GM21825 (cell line): Measurements from ENCODE around the gene EGFL6.
"Not testable (repeated sequence)": the region's sequence is repeated elsewhere in the genome, so short reads cannot be mapped to it uniquely, and the experiment has no call there.

Experiments
- ATAC-seq: cut with Tn5 transposase; IDR thresholded peaks from one replicate; pipeline ENCODE4 v1.9.1; 2021; ENCODE audit warnings: mild to moderate bottlenecking, moderate library complexity; ENCODE audit not compliant: unreplicated experiment

EGFL6 gene

GRCh38 chrX:13652287-13652793 lies 82.9 kb downstream of the EGFL6 start:
- ATAC-seq: no peak

DNA sequence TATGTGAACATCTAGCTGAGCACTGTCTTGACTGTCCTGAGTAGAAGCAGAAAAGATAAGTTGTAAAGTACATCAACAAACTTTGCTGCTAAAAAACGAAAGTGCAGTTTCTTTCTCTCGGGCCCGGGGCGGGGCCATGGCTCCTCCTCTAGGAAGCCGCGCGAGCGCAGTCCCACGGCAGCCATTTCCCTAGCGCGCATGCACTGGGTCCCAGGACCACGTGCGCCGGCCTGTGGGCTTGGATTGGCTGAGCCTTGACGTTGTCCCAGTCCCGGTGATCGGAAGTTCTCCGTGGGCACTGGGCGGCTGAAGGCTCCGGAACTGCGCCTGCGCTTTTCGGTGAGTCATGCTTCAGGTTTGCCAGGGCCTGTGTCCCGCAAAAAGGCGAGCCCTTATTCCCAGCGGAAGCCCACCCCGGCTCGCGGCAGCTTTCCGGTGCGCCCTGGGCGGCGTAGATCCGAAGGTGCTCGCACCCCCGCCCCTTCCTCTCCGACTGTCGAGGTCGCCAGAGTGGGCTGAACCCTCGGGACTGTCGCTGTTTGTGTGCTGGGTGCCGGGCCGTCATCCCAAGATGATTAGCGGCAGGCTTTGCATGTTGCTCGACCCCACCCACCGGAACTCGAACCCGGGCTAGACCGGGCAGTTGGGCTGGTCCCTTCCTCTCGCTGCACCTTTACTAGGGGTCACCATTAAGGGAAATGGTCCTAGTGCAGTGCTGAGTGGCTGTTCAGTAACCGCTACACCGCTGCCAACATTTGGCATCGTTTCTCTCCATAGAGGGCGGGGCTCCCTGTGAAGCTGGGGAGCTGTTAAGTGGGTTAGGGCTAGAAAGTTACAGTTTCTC lies 83.7 kb downstream of the EGFL6 start, which contains the start of gene TCEANC:
Gene TCEANC, plus strand, starts transcription at position 292 of the 844 bp plus-strand sequence. CDS start 9,368 bp downstream, outside the sequence.
- ATAC-seq: peak; percentile 96

GRCh38 chrX:13654116-13654515 lies 84.7 kb downstream of the EGFL6 start:
- no peak for ATAC-seq

- no peak for ATAC-seq
Measured at GRCh38 chrX:13655674-13656073, 86.3 kb downstream of the EGFL6 start.

GRCh38 chrX:13658602-13659001 lies 89.2 kb downstream of the EGFL6 start:
- ATAC-seq: no peak

GRCh38 chrX:13659063-13659462 lies 89.7 kb downstream of the EGFL6 start:
- no peak for ATAC-seq

GRCh38 chrX:13661735-13662288 lies 92.4 kb downstream of the EGFL6 start:
- ATAC-seq: no peak

DNA sequence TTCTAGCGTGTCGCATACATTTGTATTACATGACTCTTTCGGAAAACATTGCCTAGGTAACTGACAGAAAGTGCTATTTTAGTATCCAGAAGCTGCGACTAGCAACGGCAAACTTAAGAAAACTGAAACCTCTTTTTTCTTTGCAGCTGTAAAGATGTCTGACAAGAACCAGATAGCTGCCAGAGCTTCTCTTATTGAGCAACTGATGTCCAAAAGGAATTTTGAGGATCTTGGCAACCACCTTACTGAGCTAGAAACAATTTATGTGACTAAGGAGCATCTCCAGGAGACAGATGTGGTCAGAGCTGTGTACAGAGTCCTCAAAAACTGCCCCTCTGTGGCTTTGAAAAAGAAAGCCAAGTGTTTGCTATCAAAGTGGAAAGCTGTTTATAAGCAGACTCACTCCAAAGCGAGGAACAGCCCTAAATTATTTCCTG lies 93.0 kb downstream of the EGFL6 start:
- no peak for ATAC-seq

DNA sequence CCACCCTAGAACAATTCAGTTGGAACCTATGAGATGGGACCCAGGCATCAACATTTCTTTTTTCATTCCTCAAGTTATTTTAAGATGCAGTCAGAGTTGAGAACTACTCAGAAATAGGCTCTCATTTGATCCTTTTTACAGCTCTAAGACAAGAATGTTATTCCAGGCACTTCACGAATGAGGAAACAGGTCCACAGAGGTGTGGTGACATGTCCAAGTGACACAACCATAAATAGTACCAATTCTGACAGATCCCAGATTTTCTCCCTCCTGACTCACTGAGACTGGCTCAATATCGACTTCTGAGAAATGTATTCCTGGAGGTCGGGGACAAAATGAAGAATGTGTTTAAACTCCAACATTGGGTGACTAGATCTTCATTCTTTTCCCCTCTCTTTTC lies 94.6 kb downstream of the EGFL6 start:
- no peak for ATAC-seq

DNA sequence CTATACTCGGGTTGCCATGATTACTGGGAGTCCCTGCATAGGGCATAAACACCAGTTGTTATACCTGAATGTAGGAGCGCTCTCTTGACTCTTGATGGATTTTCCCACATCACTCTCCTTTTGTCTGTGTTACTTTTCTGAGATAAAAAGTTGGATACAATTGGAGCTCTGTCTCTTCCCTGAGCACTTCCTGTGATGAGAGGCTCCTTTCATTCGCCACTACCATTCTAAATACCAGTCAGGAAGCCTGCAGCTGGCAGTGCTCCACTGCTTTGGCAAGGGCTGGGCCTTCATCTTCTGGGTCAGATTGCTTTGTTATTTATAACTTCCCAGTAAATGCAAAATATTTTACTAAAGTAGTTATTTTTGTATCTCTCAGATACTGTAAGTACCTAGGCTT lies 97.4 kb downstream of the EGFL6 start:
- no peak for ATAC-seq

DNA sequence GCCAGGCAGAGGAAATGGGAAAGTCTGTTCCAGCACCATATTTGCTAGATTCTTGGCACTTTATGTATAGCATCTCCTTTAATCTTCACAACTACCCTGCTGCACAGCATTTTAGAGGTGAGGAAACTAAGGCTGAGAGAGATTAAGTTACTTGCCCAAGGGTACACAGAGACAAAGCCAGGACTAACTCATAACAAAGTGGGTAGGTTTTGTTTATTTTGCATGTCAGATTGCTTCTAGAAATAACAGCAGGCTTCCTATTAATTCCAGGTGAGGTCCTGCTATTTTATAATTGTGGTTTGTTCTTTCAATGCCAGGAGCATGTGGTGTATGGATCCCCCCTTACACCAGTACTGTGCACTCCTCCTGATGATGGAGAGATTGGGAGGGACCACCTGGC lies 98.5 kb downstream of the EGFL6 start:
- no peak for ATAC-seq

- peak; percentile 83 for ATAC-seq
Measured at GRCh38 chrX:13669246-13669737, 99.9 kb downstream of the EGFL6 start.

DNA sequence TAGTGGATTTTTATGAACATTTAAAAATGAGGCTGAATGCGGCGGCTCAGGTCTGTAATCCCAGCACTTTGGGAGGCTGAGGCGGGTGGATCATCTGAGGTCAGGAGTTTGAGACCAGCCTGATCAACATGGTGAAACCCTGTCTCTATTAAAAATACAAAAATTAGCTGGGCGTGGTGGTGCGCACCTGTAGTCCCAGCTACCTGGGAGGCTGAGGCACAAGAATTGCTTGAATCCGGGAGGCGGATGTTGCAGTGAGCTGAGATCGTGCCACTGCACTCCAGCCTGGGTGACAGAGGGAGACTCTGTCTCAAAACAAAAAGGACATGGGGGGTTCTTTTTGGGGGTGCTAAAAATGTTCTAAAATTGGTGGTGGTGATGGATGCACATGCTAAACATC lies 100.4 kb downstream of the EGFL6 start:
- not testable (repeated sequence) for ATAC-seq

DNA sequence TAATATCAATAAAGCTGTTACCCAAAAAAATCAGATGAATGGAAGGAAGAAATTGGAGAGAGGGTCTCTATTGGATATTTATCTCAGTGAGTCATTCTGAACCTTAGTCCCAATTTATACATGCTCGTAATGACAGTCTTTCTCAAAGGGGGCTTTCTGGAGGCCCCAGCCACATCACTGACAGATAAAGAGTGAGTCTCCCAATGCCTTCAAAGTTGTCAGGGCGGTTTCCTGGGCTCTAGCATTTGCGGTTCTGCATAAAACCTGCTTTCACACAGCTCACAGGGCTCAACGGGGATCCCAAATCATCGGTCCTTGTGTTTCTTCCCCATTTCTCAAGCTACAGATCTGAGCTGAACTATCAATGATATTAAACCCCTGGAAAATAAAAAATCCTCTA lies 100.8 kb downstream of the EGFL6 start:
- ATAC-seq: no peak

DNA sequence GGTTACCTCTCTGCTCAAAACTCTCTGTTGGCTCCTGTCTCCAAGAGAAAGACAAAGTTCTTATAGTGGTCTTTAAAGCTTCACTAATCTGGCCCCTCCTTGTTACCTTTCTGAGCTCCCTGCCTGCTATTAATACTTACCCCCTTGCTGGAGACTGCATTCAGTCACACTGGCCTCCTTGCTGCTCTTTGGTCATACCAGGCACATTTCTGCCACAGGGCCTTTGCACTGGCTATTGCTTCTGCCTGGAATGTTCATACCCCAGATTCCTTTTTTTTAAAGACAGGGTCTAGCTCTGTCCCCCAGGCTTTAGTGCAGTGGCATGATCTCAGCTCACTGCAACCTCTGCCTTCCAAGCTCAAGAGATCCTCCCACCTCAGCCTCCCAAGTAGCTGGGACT lies 103.6 kb downstream of the EGFL6 start:
- no peak for ATAC-seq

DNA sequence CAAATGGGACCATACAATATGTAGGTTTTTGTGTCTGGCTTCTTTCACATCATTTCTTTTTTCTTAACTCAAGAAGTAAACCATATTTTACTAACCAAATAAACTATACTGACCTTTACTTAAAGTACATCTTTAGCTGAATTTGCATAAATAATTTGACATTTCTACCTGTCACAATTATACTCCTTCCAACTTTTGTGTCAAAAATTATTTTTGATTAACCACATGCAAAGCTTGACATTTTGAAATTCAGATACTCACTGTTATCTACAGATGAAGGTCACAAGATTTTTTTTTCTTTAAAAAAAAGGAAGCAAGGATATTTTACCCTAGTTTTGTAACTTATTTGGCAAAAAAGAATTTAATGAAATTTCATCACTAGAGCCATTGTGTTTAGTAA lies 107.5 kb downstream of the EGFL6 start:
- ATAC-seq: no peak

DNA sequence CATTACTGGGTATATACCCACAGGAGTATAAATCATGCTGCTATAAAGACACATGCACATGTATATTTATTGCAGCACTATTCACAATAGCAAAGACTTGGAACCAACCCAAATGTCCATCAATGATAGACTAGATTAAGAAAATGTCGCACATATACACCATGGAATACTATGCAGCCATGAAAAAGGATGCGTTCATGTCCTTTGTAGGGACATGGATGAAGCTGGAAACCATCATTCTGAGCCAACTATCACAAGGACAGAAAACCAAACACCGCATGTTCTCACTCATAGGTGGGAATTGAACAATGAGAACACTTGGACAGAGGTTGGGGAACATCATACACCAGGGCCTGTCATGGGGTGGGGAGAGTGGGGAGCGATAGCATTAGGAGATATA lies 110.3 kb downstream of the EGFL6 start:
- not testable (repeated sequence) for ATAC-seq

GRCh38 chrX:13681595-13681994 lies 112.2 kb downstream of the EGFL6 start:
- ATAC-seq: no peak
